MM.1S (cell line): ENCODE measurements around the gene ACTN1.

Experiments
- DNase-seq: peaks from one replicate; pipeline ENCODE4 v3.0.0-alpha.2; 2015
- H2AFZ ChIP-seq: fragments of 300-600 bp; sonication (generic); 2 replicates; pipeline ENCODE4 v1.6.0; 2016; ENCODE audit warnings: antibody characterized with exemption, low read length
- H3F3A ChIP-seq: fragments of 300-600 bp; sonication (generic); 2 replicates; pipeline ENCODE4 v1.6.1; 2016; ENCODE audit warnings: mild to moderate bottlenecking, antibody characterized with exemption, low read length, moderate library complexity, mixed read lengths; ENCODE audit not compliant: insufficient read depth
- H3K27ac ChIP-seq: fragments of 300-600 bp; sonication (generic); 2 replicates; pipeline ENCODE4 v1.5.1; 2016; ENCODE audit warnings: mild to moderate bottlenecking, low read length
- H3K27me3 ChIP-seq: fragments of 300-600 bp; sonication (generic); replicated peaks from 2 replicates; pipeline ENCODE4 v1.6.0; 2016; ENCODE audit warnings: low read length; ENCODE audit not compliant: insufficient read depth
- H3K36me3 ChIP-seq: fragments of 300-600 bp; sonication (generic); replicated peaks from 2 replicates; pipeline ENCODE4 v1.6.1; 2016; ENCODE audit warnings: mild to moderate bottlenecking, low read length, mixed read lengths; ENCODE audit not compliant: insufficient read depth
- H3K4me1 ChIP-seq: fragments of 300-600 bp; sonication (generic); 2 replicates; pipeline ENCODE4 v1.6.1; 2016; ENCODE audit warnings: low read length, mixed read lengths
- H3K4me2 ChIP-seq: fragments of 300-600 bp; sonication (generic); 2 replicates; pipeline ENCODE4 v1.6.0; 2016; ENCODE audit warnings: low read depth, low read length
- H3K4me3 ChIP-seq: fragments of 300-600 bp; sonication (generic); 2 replicates; pipeline ENCODE4 v1.5.1; 2016; ENCODE audit warnings: low read length, mixed read lengths
- H3K79me2 ChIP-seq: fragments of 300-600 bp; sonication (generic); 2 replicates; pipeline ENCODE4 v1.6.1; 2016; ENCODE audit warnings: mixed run types, low read length, mixed read lengths
- H3K9ac ChIP-seq: fragments of 300-600 bp; sonication (generic); 2 replicates; pipeline ENCODE4 v1.6.1; 2016; ENCODE audit warnings: low read length, mixed read lengths
- H3K9me2 ChIP-seq: fragments of 300-600 bp; sonication (generic); replicated peaks from 2 replicates; pipeline ENCODE4 v1.6.1; 2016; ENCODE audit warnings: mild to moderate bottlenecking, low read length, mixed read lengths; ENCODE audit not compliant: insufficient read depth
- H3K9me3 ChIP-seq: fragments of 300-600 bp; sonication (generic); replicated peaks from 2 replicates; pipeline ENCODE4 v1.6.1; 2016; ENCODE audit warnings: mild to moderate bottlenecking, low read length, mixed read lengths; ENCODE audit not compliant: insufficient read depth
- H4K20me1 ChIP-seq: fragments of 300-600 bp; sonication (generic); 2 replicates; pipeline ENCODE4 v1.6.1; 2016; ENCODE audit warnings: mild to moderate bottlenecking, low read length, moderate library complexity, mixed read lengths; ENCODE audit not compliant: insufficient read depth
- CTCF ChIP-seq: fragments of 300-600 bp; sonication (generic); IDR thresholded peaks from 2 replicates; pipeline ENCODE4 v1.5.1; 2016; ENCODE audit warnings: antibody characterized with exemption, low read length, mixed read lengths
- EZH2 ChIP-seq: fragments of 300-600 bp; sonication (generic); optimal IDR thresholded peaks from 2 replicates; pipeline ENCODE3; 2017; ENCODE audit warnings: low read depth, mild to moderate bottlenecking, antibody characterized with exemption, low read length, mixed read lengths
- EZH2phosphoT487 ChIP-seq: fragments of 300-600 bp; sonication (generic); IDR thresholded peaks from 2 replicates; pipeline ENCODE4 v1.6.1; 2018; ENCODE audit warnings: antibody characterized with exemption, low read length

ACTN1 gene

GRCh38 chr14:68957775-68958174, 21.3 kb downstream of the ACTN1 start:
- TF ChIP-seq EZH2phosphoT487 (no peak), EZH2 (no peak), CTCF (no peak)
- Histone ChIP-seq H3K27me3 (no peaks in the 10 kb centered on the region), H3F3A (no peaks in the 10 kb centered on the region), H3K4me3 (no peak overlapping the region), H3K36me3 (no peaks in the 10 kb centered on the region), H3K9ac (no peak overlapping the region), H3K4me1 (0 out of 2 replicates have a peak, but pooled peaks cover 3% of the 10 kb centered on the region), H3K4me2 (no peak overlapping the region), H3K9me3 (no peaks in the 10 kb centered on the region), H4K20me1 (no peaks in the 10 kb centered on the region), H3K79me2 (no peaks in the 10 kb centered on the region), H2AFZ (no peak overlapping the region), H3K27ac (no peak overlapping the region), H3K9me2 (no peaks in the 10 kb centered on the region)
- no peak for DNase-seq

- no peaks in the 10 kb centered on the region for H3K27me3 ChIP-seq
- no peaks in the 10 kb centered on the region for H3F3A ChIP-seq
- TF ChIP-seq EZH2phosphoT487 (no peak), CTCF (no peak), EZH2 (no peak)
- no peak overlapping the region for H3K4me2 ChIP-seq
- H3K4me3 ChIP-seq = no peak overlapping the region
- no peak for DNase-seq
- no peaks in the 10 kb centered on the region for H3K36me3 ChIP-seq
- no peak overlapping the region for H3K27ac ChIP-seq
- H3K79me2 ChIP-seq = no peaks in the 10 kb centered on the region
- H3K9me3 ChIP-seq = no peaks in the 10 kb centered on the region
- H4K20me1 ChIP-seq = no peaks in the 10 kb centered on the region
- H3K9me2 ChIP-seq = no peaks in the 10 kb centered on the region
- H3K4me1 ChIP-seq = 0 out of 2 replicates have a peak, but pooled peaks cover 3% of the 10 kb centered on the region
- no peak overlapping the region for H3K9ac ChIP-seq
- H2AFZ ChIP-seq = no peak overlapping the region
Measured at GRCh38 chr14:68956724-68957123, 22.4 kb downstream of the ACTN1 start.

- H3K9me3 ChIP-seq = no peaks in the 10 kb centered on the region
- no peaks in the 10 kb centered on the region for H3K36me3 ChIP-seq
- H3K4me1 ChIP-seq = 0 out of 2 replicates have a peak, but pooled peaks cover 3% of the 10 kb centered on the region
- no peak for DNase-seq
- H3K4me2 ChIP-seq = no peak overlapping the region
- H3K27ac ChIP-seq = no peak overlapping the region
- H3K79me2 ChIP-seq = no peaks in the 10 kb centered on the region
- H3K27me3 ChIP-seq = no peaks in the 10 kb centered on the region
- no peak overlapping the region for H3K9ac ChIP-seq
- no peaks in the 10 kb centered on the region for H3F3A ChIP-seq
- no peak overlapping the region for H3K4me3 ChIP-seq
- TF ChIP-seq EZH2phosphoT487 (no peak), EZH2 (no peak), CTCF (no peak)
- H2AFZ ChIP-seq = no peak overlapping the region
- H4K20me1 ChIP-seq = no peaks in the 10 kb centered on the region
- no peaks in the 10 kb centered on the region for H3K9me2 ChIP-seq
Measured at GRCh38 chr14:68955851-68956179, 23.3 kb downstream of the ACTN1 start.
